Mucosa of gallbladder (tissue), 1 donor: Measurements from ENCODE around the gene RTN4R. TPM values are rescaled to one million over a fixed set of nuclear protein-coding genes. Genes with fewer than 3 reads are reported as not detected.
"Not testable (repeated sequence)": the region's sequence is repeated elsewhere in the genome, so short reads cannot be mapped to it uniquely, and the experiment has no call there.

ENCODE experiments used
- DNase-seq: peaks from one replicate; pipeline ENCODE4 v3.0.0-alpha.2; 2020; ENCODE audit warnings: low spot score
- total RNA-seq: library from RNA; stranded (reverse); gene quantifications from one replicate; pipeline ENCODE4 v1.2.1, GENCODE V29; 2021
- donor health status: DM: no; HTN: no; CAD: no.

RTN4R gene
- total RNA-seq, 1 donor from 2014 or later = 2.0 TPM

DNA sequence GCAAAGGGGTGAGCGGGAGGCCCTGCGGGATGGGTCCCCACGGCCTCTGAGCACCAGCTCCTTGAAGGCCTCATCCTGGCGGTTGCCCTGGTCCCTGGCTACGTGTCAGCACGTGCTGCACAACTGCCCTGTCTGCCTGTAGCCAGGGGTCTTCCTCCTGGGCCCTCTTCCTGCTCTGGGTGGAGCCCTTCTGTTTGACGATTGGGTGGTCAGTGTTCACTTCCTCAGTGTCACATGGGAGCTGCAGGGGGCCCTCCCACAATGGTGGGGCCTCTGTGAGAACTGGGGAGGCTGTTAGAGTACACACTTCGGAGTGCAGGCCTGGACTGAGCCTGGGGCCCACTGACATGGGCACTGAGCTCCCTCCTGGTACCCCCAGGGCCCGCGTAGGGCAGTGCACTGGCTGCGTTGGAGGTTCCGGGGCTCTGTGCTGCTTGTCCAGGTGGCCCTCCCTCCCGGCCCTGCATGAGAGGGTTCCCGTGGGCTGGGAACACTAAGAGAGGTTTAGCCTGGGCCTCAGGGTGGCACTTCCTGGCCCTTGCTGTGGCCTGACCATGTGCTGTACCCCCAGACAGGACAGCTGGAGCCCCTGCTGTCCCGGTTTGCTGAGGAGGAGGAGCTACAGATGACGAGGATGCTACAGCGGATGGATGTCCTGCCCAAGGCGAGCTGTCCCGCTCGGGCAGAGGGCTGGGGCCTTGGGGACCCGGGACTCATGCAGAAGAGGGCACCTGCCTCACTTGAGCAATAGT lies 38.0 kb upstream of the RTN4R start:
- DNase-seq = no peak

DNA sequence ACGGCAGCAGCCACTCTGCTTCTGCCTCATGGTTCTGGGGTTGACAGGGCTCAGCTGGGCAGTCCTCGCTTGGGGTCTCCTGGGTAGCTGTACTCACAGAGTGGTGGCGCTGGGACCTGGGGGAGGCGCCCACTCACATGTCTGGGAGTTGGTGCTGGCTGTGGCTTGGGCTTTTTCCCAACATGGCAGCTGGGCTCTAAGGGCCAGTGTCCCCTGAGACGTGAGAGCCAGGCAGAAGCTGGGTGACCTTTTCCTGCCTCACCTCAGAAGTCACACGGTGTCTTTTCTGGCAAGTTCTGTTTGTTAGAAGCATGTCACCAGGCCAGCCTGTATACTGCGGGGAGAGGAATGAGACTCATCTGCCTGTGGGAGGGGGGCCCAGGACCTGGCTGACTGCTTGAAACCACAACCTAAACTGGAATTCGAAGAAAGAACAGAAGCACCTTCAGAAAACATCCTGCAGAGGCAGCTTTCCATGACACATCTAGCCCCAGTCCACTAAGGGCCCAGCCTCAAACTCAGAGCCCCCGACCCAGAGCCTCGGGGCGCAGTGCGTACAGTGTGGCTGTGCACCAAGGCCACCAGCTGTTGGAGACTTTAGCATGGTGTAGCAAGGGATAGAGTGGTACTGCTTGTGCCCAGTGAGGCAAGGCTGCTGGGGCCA lies 37.2 kb upstream of the RTN4R start:
- DNase-seq = not testable (repeated sequence)

DNA sequence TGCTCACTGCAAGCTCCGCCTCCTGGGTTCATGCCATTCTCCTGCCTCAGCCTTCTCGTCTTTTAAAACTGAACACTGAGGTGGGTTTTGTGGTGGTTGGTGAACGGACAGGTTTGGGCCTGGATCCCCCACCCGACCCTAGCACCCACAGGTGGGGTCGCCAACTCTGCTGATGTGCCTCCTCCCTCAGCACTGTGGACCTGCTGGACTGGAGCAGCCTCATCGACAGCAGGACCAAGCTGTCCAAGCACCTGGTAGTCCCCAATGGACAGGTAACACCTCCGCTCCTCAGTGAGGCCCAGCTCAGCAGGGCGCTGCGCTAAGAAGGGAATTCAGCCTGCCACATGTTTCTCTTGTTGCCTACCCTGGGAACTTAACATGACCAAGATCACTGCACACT lies 36.5 kb upstream of the RTN4R start:
- no peak for DNase-seq

DNA sequence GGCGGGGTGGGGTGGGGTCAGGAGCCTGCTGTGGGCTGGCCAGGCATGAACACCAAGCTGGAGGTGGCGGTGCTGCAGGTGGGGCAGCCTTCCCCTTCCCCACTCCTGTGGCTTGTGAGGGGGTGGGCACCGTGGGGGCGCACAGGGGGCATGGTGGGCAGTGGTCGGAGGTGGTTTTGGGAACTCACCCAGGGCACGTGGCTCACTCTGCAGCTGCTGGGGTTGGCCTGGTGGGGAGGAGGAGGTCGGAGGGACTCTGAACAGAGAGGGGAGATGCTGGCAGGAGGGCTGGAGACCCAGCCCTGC lies 35.1 kb upstream of the RTN4R start:
- DNase-seq = not testable (repeated sequence)

DNA sequence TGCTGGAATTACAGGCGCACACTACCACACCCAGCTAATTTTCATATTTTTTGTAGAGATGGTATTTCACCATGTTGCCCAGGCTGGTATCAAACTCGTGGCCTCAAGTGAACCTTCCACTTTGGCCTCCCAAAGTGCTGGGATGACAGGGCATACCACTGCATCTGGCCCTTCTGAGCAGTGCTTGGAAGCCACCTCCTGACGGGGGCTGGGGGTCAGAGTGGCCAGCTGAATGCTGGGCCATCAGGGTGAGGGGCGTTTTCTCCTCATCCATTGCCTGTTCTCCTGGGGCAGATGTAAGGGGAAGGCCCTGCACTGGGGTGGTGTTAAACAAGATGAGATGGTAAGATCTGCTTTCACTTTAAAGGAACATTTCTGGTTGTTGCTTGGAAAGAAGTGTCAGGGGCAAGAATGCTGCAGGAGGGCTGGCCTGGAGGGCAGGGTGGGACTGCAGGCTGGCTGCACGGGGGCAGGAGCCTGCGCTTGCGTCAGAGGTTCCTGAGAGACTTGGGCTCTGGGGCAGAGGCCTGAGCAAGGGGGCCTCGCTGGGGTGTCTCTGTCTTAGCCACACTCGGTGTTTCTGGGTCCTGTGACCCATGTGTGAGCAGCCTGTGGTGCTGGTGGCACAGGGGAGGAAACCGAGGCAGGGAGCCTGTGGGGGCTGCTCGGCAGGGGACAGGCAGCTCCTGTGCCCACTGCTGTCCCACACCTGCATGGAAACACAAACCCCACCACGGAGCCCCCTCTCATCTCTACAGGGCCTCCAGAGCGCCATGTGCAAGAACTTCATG lies 34.5 kb upstream of the RTN4R start:
- no peak for DNase-seq

DNA sequence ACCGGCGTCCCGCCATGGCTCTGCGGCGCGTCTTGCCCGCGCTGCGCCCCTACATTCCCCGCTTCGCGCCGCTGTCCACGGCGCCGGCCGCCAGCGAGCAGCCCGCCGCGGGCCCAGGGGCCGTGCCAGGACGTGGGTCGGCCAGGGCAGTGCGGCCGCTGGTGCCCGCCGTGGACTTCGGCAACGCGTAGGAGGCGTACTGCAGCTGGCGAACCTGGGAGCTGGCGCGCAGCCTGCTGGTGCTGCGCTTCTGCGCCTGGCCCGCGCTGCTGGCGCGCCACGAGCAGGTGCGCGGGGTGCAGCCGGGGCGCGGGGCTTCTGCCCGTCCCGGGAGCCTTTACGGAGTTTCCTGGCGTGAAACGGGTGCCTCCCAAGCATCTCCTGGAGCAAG lies 31.6 kb upstream of the RTN4R start:
- DNase-seq = no peak

DNA sequence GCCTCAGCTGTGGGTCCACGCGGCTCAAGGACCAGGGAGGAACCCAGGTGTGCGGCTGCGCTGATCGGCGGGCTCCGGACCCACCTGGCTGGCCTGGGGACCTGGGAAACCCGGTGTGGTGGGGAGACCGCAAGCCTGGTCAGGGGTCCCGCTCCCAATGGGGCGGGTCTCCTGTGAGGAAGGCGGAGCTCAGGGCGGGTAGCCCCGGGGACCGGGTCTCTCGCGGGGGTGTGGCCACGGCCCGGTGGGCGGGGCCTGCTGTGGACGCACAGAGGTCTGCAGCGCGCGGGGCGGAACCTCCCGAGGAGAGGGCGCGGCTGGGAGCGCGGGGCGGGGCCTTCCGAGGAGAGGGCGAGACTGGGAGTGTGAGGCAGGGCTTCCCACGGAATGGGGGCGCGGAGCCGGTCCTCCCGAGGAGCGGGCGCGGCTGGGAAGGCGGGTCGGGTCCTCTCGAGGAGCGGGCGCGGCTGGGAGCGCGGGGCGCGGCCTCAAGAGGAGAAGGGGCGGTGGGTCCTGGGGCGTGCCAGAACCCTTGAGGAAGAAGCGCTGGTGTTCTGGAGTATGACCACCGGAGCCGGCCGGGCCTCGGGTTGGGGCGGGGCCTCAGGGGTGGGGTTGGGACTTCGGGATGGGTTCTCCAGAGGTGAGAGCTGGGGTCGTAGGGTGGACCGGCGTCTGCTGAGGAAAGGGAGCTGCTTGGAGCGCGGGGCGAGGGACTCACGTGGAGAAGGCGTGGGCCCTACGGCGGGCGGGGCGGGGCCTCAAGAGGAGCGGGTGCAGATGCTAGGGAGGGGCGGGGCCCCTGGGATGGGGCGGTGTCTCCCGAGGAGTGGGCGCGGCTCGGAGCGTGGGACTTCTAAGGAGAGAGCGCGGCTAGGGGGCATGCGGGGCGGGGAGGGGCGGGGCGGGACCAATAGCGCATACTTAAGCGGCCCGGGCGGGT lies 31.0 kb upstream of the RTN4R start:
- DNase-seq = peak; percentile 85

DNA sequence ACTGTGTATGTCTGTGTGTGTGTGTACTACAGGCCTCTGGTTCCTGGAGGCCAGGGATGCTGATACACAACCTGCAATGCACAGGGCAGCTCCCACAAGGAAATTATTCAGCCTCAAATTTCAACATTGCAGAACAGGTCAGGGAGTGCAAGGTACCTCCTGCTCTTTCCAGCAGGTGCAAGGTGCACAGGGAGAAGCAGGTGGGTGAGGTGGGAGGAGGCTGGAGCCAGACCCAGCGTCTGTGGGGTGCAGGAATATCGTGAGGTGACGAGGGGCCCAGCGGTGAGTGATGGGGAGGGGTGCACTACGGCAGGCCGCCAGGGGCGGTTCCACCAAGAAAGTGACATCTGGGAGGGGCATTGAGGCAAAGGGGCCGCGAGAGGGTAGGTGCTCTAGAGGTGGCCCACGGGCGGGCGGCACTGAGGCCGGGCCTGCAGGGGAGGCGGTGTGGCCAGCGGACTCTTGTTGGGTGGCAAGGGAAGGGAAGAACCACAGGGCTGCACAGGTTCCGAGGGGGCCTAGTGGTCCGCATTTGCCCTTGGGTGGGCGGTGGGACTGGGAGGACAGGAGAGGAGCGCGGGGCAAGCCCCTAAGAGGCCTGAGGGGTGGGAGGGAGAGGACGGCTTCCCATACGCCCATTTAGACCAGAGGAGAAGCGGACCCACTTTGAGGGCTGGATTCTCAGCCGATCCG lies 30.1 kb upstream of the RTN4R start:
- DNase-seq = no peak

DNA sequence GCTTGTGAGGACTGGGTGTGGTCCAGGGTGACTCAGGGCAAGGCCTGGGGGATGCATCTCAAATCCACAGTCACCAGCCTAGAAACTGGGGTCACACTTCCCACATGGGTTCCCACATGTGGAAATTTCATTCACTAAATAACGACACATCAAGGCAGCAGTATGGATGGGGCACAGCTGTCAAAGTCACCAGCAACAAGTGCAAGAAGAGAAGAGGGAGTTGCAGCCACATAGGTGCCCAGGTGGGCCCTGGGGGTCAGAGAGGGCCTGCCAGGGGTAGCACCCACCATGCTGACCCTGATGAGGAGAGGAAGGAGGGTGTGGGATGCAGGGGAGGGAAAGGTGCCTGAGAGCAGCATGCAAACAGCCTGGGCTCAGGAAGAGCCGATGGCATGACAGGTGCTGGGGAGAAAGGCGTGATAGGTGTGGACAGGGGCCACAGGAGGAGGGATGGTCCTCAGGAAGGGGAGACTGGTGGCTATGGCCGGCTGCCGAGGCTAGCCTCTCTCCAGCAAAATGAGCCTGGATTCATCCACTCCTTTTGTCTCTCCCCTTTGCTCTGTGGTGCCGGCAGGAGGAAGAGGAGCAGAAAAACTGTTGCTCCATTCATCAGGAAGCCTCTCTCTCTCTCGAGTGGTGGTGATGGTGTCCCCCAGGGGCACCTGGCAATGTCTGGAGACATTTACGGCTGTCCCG lies 29.4 kb upstream of the RTN4R start:
- no peak for DNase-seq

DNA sequence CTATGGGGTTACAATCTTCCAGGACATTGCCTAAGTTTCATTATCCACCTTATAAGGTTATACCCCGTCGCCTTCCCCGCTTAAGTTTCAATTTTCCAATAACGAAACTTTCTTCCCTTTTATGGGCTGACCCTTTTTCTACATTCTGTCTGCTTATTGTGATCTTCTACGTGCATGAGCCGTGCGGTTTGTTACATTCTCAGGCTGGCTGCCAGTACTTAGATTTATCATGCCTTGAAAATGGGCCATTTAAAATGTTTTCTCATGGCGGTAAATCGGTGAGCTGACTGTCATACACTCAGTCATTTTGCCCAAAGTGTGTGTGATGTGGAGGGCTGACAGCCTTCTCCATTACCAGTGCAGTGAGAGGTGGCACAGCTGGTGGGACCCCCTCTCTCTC lies 28.5 kb upstream of the RTN4R start:
- DNase-seq = no peak

DNA sequence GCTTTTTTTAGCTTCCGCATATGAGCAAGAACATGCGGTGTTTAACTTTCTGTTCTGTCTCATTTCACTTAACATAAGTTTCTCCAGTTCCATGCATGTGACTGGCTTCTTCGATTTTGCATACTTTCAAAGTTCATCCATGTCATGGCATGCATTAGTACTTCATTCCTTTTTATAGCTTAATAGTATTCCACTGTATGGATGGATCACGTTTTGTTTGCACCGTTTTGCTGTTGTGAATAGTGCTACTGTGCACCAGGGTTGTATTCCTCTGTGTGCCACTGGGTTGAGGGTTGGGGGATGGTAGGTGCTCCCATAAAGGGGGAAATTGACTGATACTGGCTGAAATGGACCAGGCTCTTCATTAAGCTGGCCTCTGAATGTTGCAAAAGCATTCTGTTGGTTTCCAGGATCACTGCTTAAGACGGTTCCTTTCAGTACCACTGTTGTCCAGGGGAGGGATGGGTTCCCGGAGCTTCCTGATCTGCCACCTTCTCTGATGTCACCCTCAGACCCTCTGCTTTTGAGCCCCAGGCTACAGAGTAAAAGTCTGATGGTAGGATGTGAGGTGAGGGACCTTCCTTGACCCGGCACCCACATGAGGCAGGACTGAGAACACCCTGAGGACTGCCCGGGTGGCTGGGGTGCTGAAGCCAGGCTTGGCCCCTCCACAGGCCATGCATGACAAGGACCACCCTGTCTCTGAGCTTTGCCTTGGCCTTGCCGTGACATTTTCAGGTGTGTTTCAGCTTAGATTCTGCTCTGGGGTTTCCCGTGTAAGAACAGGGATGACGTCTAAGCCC lies 27.3 kb upstream of the RTN4R start:
- DNase-seq = no peak

DNA sequence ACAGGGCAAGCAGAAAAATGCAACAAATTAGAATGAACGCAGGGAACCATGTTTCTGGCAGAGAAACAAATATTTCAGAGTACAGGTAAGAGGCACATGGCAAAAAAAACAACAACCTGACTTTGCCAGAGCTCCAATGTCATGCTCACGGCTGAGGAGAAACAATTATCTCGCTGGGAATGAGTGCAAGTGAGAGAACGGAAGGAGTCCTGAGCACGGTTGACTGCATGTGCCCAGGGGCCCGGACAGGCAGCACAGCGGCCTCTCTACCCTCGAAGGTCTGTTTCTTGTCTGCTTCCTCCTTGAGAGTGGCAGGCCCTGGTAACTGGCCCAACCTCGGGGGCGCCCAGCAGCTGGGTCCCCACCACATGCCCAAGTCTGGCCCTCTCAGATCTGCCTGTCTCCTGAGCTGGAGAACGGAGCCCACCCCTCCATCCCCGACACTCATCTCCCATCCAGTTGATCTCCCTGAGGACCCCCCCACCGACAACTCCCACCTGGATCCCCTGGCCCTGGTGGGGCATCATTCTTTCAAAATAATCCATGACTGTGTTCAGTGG lies 24.6 kb upstream of the RTN4R start:
- DNase-seq = no peak

DNA sequence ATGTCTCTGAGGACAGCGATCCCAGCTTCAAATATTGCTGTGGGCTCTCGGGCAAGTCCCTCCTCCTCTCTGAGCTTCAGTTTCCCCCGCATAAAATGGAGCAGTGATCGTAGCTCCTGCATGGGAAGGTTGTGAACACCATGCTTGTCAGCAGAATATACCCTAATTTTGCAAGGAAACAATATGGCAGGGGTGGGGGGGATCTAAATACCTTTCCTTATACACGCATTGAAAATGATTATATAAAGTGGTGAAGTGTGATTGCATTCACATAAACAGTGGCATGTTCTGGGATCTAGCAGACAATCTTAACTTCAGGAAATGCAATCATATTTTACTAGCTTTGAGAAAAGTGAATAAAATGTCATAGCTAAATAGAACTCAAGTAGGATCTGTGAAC lies 24.0 kb upstream of the RTN4R start:
- no peak for DNase-seq

DNA sequence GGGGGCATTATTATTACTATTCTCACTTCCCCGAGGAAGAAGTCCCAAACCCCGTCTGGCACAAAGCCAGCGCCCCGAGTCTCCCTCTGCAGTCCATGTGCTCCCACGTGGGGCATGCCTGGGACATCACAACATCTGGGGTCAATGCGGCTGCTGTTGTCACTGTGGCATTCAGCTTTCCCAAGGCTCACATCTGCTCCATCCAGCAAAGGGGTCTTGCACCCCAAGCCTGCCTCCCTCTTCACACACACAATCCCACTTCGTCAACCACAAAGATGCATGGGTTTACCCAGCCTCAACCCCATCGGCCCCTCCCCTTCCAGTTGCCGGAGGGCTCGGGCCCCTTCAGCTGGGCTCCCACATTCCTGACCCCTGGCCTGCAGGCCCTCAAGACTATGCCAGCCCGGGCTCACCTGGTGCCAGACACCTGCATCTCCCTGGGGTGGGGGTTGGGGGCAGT lies 23.5 kb upstream of the RTN4R start:
- DNase-seq = no peak

DNA sequence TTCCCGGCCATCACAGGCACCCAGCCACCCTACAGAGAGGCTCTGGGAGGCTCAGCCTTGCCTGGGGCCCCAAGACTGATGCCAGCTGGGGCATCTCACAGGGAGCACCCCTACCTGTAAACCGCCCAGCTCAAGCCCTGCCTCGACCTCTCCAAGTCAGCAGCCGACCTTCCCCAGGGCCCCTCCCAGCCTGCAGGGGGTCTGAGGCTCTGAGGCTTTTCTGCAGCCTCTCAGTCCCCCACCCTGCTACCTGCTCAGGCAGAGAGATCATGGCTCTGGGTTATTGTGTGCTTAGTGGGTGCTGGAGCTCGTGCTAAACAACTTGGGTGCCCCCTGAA lies 23.1 kb upstream of the RTN4R start:
- DNase-seq = no peak

DNA sequence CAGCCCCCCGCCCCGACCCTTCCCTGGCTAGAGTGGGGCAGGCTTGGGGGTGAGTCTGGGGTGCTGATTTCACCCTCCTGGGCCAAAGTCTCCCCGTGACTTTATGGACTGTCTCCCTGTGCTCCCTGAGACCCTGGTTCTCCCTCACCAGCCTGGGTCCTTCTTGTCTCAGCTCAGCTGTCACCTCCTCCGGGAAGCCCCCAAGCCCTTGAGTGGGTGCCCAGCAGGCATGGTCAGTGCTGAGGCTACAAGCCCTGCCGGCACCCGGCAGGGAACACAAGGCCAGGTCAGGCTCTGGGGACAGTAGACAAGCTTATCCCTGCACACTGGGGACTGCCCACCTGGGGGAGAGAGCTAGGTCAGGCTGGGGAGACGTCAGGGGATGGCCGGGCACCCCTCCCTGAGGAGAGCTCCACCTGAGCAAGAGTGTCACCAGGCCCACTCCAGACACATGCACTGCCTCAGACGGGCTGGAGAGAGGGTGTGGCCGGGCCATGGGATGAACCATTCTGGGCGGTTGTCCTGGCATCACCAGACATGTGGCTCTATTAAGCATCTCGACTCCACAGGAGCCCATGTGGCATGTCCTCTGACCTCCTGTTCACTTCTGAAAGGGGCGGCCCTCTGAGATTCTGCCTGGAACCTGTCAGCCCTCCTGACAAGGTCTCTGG lies 22.6 kb upstream of the RTN4R start:
- no peak for DNase-seq

DNA sequence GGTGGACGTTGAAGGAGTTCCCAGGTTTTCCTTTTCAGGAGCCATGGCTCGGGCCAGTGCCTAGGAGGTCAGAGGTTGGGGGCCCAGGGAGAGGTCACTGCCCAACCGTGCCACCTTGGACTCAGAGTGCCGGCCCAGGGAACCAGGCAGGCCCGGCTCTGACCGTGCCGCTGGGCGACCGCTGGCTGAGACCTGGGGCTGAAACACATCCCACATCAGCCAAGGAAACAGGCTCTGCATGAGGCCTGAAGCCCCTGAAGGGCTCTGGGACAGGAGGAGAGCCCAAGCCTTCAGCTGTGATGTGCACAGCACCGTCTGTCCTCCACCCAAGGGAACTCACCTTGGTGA lies 21.9 kb upstream of the RTN4R start:
- no peak for DNase-seq

DNA sequence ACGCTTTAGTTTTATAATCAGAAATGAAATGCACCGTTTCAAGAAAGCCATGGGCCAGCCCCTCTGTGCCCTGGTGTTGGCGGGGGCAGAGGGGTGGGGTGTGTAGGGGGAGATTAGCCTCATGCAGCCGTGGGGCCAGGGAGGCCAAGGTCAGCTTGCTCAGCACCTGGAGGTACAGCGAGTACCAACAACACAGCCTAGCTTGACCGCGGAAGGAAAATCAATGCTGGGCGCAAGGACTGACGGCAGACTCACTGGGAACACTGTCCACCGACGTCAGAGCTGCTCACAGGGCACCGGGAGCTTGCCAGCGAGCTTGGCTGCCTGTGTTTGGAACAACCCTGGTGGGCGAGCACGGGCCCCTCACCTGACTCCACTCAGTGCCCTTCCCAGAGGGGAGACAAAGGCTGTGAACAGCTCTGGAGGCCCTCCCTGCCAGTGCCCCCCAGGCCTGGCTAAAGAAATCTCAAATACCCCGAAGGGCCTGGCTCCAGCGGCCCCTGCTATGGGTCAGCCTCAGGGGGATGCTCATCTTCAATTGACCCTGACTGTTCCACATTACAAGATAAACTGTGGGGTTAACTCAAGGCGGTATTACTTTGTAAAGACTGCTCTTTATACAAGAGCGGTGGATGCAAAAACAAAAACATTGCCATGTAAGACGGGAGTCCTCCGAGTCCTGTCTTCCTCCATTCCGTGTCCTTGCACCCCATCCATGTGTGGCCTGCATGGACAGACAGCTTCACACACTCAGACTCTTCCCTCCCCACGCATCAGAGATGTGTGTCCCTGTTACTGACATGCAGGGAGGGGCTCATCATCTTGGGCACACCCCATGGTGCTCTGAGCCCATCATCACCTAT lies 21.3 kb upstream of the RTN4R start:
- DNase-seq = not testable (repeated sequence)
